Measurements from ENCODE around the gene PLS3. TPM values are rescaled to one million over a fixed set of nuclear protein-coding genes. Genes with fewer than 3 reads are reported as not detected.

PLS3 gene
- total RNA-seq, 2 experiments from 2014 or later = 3.1 to 3.2 TPM

DNA sequence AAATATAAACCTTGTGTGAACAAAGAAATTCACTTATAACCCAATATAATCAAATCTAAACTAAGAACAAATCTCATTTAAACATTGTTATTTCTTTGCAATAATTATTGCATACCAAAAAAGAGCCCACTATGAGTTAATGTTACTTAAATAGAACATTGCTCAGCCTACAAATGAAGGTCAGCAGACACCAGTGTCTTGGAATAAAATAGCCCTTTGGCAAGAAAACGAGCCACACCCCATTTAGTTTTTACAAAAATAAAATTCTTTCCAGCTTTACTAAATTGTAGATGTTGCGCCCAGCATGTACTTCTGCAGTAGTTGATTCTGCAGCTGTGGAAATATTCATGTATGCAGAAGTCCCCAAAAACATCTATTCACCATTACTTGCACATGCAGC, 12.2 kb downstream of the PLS3 start:
- DNase-seq (no peak), ATAC-seq (no peak)
- Mint-ChIP-seq H3K27me3 (no peaks in the 10 kb centered on the region), H3K4me1 (no peaks in the 10 kb centered on the region), H3K4me3 (no peak overlapping the region), H3K9me3 (ENCODE audit: low read depth) (no peaks in the 10 kb centered on the region), H3K36me3 (ENCODE audit: low read depth) (no peaks in the 10 kb centered on the region), H3K27ac (no peak overlapping the region)
- intact Hi-C loops (cut with DNase I, micrococcal nuclease) = no loop called here
- ChIA-PET CTCF (no interaction called here), POLR2A (no interaction called here)

DNA sequence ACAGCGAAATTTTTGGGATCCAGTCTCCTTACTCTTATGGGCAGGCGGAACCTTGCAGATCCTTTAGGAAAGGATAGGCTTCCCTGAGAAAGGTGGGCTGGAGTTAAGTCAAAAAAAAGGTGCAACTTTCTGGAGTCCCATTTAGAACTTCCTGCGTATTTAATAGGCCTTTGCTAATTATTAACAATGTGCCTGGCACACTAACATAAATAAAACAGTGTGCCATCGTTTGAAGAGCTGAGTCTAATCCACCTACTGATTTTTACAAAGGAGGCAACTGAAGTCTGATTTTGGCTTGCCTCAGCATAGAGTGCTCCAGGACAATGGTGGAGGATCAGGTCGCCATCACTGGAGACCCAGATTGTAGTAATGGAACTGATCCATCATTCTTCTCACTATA, 15.7 kb downstream of the PLS3 start:
- H3K9me3 Mint-ChIP-seq (ENCODE audit: low read depth) = no peaks in the 10 kb centered on the region
- no peak overlapping the region for H3K27ac Mint-ChIP-seq
- DNase-seq = no peak
- CTCF ChIA-PET = no interaction called here
- peaks cover 11% of the 10 kb centered on the region for H3K4me1 Mint-ChIP-seq
- H3K36me3 Mint-ChIP-seq (ENCODE audit: low read depth) = no peaks in the 10 kb centered on the region
- POLR2A ChIA-PET = no interaction called here
- ATAC-seq = no peak
- no peak overlapping the region for H3K4me3 Mint-ChIP-seq
- H3K27me3 Mint-ChIP-seq = no peaks in the 10 kb centered on the region
- intact Hi-C loops (cut with DNase I, micrococcal nuclease) = loop anchor here in 1 of 2 experiments (5.0 kb wide), 1 partner anchor 41 kb away; no protein-coding TSS in a partner anchor

DNA sequence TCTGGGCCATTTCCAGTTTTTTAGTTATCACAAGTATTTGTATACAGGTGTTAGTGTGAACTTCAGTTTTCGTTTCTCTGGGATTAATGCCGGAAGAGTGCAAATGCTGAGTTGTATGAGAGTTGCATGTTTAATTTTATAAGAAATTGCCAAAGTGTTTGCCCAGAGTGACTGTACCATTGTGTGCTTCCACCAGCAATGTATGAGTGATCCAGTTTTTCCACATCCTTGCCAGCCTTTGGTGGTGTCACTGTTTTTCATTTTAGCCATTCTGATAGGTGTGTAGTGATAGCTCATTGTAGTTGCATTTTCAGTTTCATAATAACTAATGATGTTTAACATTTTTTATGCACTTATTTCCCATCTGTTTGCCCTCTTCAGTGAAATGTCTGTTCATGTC, 18.4 kb downstream of the PLS3 start:
- peak; percentile 10 for DNase-seq
- Mint-ChIP-seq H3K4me3 (no peak overlapping the region), H3K4me1 (peaks cover 23% of the 10 kb centered on the region), H3K27ac (no peak overlapping the region), H3K27me3 (no peaks in the 10 kb centered on the region), H3K36me3 (ENCODE audit: low read depth) (no peaks in the 10 kb centered on the region), H3K9me3 (ENCODE audit: low read depth) (no peaks in the 10 kb centered on the region)
- ChIA-PET POLR2A (no interaction called here), CTCF (no interaction called here)
- peak; percentile 84 for ATAC-seq
- intact Hi-C loops (cut with DNase I, micrococcal nuclease) = loop anchor here in 1 of 2 experiments (5.0 kb wide), 1 partner anchor 38 kb away; no protein-coding TSS in a partner anchor

GRCh38 chrX:115579786-115580294, 18.9 kb downstream of the PLS3 start:
- Mint-ChIP-seq H3K9me3 (ENCODE audit: low read depth) (no peaks in the 10 kb centered on the region), H3K4me3 (no peak overlapping the region), H3K27ac (no peak overlapping the region), H3K27me3 (no peaks in the 10 kb centered on the region), H3K4me1 (peaks cover 24% of the 10 kb centered on the region), H3K36me3 (ENCODE audit: low read depth) (no peaks in the 10 kb centered on the region)
- ATAC-seq = no peak
- POLR2A ChIA-PET = no interaction called here
- DNase-seq = no peak
- intact Hi-C loops (cut with DNase I, micrococcal nuclease) = loop anchor here in 1 of 2 experiments (5.0 kb wide), 1 partner anchor 37 kb away; no protein-coding TSS in a partner anchor
- CTCF ChIA-PET = no interaction called here

DNA sequence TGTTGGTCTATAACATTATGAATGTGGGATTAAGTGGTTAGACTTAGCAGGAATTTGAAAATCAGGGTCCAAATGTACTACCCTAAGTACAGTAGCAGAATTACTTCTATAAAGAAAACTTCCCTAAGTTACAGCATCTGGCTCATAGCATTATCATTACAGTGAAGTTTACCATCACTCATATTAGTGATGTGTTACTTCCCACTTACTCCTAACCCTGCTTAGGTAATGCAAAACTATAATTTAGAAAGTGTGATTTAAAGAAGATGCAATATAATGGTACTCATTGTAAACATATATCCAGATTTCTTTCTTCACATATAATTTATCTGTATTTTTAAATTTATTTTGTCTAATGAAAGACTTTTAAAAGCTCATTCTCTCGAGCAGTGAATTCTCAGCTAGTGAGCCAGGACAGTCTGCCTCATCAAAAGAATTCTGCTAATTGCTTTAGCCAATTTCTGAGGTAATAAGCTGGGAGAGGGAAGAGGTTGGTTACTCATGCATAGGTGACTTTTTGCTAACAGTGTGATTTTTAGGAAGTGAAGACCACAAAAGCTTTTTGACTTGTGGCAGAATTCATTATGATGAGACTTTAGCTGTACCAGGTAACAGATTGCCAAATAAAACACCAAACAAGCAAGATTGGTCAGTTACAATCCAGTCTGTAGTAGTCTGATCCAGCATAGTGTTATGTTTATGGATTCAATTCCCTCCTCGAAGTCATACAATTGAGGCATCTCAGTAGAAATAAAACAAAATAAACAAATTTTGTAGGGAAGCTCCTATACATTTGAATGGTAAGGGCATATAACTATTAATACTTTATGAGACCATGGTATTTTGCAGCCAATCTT, 21.0 kb downstream of the PLS3 start:
- ChIA-PET CTCF (interaction anchor here (0.6 kb wide), 1 partner anchor 22 kb away, joined by 3 read pairs; no protein-coding TSS in a partner anchor), POLR2A (no interaction called here)
- intact Hi-C loops (cut with DNase I, micrococcal nuclease) = no loop called here
- Mint-ChIP-seq H3K4me3 (no peak overlapping the region), H3K9me3 (ENCODE audit: low read depth) (no peaks in the 10 kb centered on the region), H3K27me3 (no peaks in the 10 kb centered on the region), H3K4me1 (peaks cover 24% of the 10 kb centered on the region), H3K36me3 (ENCODE audit: low read depth) (no peaks in the 10 kb centered on the region), H3K27ac (no peak overlapping the region)
- ATAC-seq (no peak), DNase-seq (no peak)

DNA sequence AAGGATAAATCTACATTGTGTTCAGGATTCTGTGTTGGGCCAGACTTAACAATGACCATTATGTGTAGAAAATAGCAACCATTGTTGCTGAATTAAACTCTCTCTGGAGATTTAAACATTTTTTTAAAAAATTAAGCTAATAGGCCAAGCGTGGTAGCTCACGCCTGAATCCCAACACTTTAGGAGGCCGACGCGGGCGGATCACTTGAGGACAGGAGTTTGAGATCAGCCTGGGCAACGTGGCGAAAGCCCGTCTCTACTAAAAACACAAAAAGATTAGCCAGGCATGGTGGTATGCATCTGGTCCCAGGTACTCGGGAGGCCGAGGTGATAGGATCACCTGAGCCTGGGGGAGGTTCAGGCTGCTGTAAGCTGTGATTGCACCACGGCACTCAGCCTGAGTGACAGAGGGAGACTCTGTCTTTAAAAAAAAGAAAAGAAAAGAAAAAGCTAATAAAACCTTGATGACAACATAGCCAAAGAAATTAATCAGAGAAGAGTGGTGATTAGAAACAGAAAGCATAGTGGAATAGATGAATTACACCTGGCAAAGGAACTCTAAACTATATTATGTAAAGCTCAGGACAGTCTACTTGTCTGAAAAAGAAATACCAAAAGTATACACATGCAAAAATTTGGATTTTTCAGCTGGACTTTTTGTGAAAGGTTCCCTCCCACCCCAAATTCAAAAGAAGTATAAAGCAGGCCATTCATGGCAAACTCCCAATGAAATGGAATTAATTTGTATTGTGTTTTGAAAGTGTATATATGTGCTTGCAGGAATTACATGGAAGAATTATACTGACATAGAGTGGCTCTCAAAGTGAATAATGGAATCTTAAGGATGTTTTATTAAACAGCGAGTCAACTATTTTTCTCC, 21.9 kb downstream of the PLS3 start:
- Mint-ChIP-seq H3K27ac (no peak overlapping the region), H3K27me3 (no peaks in the 10 kb centered on the region), H3K4me1 (peaks cover 24% of the 10 kb centered on the region), H3K9me3 (ENCODE audit: low read depth) (no peaks in the 10 kb centered on the region), H3K4me3 (no peak overlapping the region), H3K36me3 (ENCODE audit: low read depth) (no peaks in the 10 kb centered on the region)
- ChIA-PET POLR2A (no interaction called here), CTCF (interaction anchor here (0.6 kb wide), 1 partner anchor 23 kb away, joined by 3 read pairs; no protein-coding TSS in a partner anchor)
- intact Hi-C loops (cut with DNase I, micrococcal nuclease) = no loop called here
- no peak for ATAC-seq
- DNase-seq = no peak

- Mint-ChIP-seq H3K4me1 (peaks cover 24% of the 10 kb centered on the region), H3K36me3 (ENCODE audit: low read depth) (no peaks in the 10 kb centered on the region), H3K27me3 (no peaks in the 10 kb centered on the region), H3K27ac (peak overlapping the region; percentile 63), H3K9me3 (ENCODE audit: low read depth) (no peaks in the 10 kb centered on the region), H3K4me3 (no peak overlapping the region)
- POLR2A ChIA-PET = no interaction called here
- no peak for DNase-seq
- ATAC-seq = no peak
- intact Hi-C loops (cut with DNase I, micrococcal nuclease) = loop anchor here in 1 of 2 experiments (1.0 kb wide), 1 partner anchor 34 kb away; no protein-coding TSS in a partner anchor
- CTCF ChIA-PET = no interaction called here
These were observed 22.6 kb downstream of the PLS3 start for GRCh38 chrX:115583496-115584004.

DNA sequence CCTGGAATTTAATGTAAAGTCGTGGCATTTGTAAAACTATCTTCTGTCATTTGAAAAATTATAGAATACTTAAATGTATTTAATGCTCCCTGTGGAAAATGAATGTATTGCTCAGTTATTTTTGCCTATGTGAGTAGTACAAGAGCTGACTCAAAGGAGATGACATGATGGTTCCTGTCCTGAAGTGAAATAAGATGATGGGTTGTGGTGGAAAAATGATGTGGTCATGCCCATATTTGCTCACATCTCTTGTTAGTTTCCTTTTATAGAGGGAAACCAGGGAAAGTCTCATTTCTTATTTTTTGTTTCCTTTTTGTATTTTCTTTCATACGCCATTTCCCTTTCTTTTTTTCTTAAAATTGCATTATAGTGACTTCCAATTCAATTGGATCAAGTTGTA, 23.7 kb downstream of the PLS3 start:
- DNase-seq = peak; percentile 7
- ATAC-seq = peak; percentile 80
- ChIA-PET CTCF (no interaction called here), POLR2A (no interaction called here)
- H3K36me3 Mint-ChIP-seq (ENCODE audit: low read depth) = no peaks in the 10 kb centered on the region
- H3K9me3 Mint-ChIP-seq (ENCODE audit: low read depth) = no peaks in the 10 kb centered on the region
- H3K4me3 Mint-ChIP-seq = no peak overlapping the region
- intact Hi-C loops (cut with DNase I, micrococcal nuclease) = loop anchor here in 1 of 2 experiments (1.0 kb wide), 1 partner anchor 33 kb away; no protein-coding TSS in a partner anchor
- H3K4me1 Mint-ChIP-seq = peaks cover 21% of the 10 kb centered on the region
- no peaks in the 10 kb centered on the region for H3K27me3 Mint-ChIP-seq
- H3K27ac Mint-ChIP-seq = peak overlapping the region; percentile 42

GRCh38 chrX:115588179-115588578, 27.2 kb downstream of the PLS3 start:
- H3K27ac Mint-ChIP-seq = no peak overlapping the region
- no peaks in the 10 kb centered on the region for H3K36me3 Mint-ChIP-seq (ENCODE audit: low read depth)
- no peaks in the 10 kb centered on the region for H3K27me3 Mint-ChIP-seq
- H3K4me1 Mint-ChIP-seq = peaks cover 11% of the 10 kb centered on the region
- ATAC-seq (no peak), DNase-seq (no peak)
- no peak overlapping the region for H3K4me3 Mint-ChIP-seq
- no peaks in the 10 kb centered on the region for H3K9me3 Mint-ChIP-seq (ENCODE audit: low read depth)
- intact Hi-C loops (cut with DNase I, micrococcal nuclease) = no loop called here
- CTCF ChIA-PET = no interaction called here
- POLR2A ChIA-PET = no interaction called here

DNA sequence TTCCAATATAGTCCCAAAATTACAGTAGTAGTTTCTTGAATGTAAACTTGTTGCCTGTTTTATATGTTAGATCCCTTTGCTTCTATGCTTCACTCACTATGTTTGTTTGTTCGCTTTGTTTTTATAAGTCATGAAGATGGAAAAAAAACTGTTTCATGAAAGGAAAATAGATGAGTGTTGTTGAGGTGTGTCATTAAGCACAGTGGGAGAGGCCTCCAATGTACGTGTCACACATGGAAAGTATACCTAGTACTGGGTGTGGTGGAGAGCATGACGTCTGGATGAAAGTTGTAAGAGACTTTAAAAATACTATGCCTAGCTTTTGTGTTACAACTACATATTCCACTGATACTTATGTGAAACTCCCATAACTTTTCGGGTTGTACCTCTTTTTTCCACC, 28.4 kb downstream of the PLS3 start:
- Mint-ChIP-seq H3K27ac (no peak overlapping the region), H3K4me1 (peaks cover 3% of the 10 kb centered on the region), H3K36me3 (ENCODE audit: low read depth) (no peaks in the 10 kb centered on the region), H3K27me3 (no peaks in the 10 kb centered on the region), H3K9me3 (ENCODE audit: low read depth) (no peaks in the 10 kb centered on the region), H3K4me3 (no peak overlapping the region)
- ChIA-PET POLR2A (no interaction called here), CTCF (no interaction called here)
- DNase-seq (no peak), ATAC-seq (peak; percentile 54)
- intact Hi-C loops (cut with DNase I, micrococcal nuclease) = no loop called here

- Mint-ChIP-seq H3K27ac (no peak overlapping the region), H3K36me3 (ENCODE audit: low read depth) (no peaks in the 10 kb centered on the region), H3K27me3 (peaks cover 2% of the 10 kb centered on the region), H3K9me3 (ENCODE audit: low read depth) (no peaks in the 10 kb centered on the region), H3K4me3 (no peak overlapping the region), H3K4me1 (peaks cover 2% of the 10 kb centered on the region)
- ChIA-PET POLR2A (no interaction called here), CTCF (interaction anchor here (0.8 kb wide), 1 partner anchor 123 kb away, joined by 3 read pairs; no protein-coding TSS in a partner anchor)
- intact Hi-C loops (cut with DNase I, micrococcal nuclease) = no loop called here
- DNase-seq = no peak
- no peak for ATAC-seq
These were observed 30.4 kb downstream of the PLS3 start for GRCh38 chrX:115591420-115591819.

All from activated CD4-positive, alpha-beta T cell treated with anti-CD3 and anti-CD28 coated beads for 36 hours (primary cell).